ENCODE measurements around the gene PASK. TPM values are rescaled to one million over a fixed set of nuclear protein-coding genes. Genes with fewer than 3 reads are reported as not detected.

The PASK gene
- total and polyA plus RNA-seq, 2 donors from 2014 or later = 3.1 to 26.0 TPM

GRCh38 chr2:241072151-241072550 is 77.1 kb downstream of the PASK start:
- peaks cover 0 to 13% (median 6%) of the 10 kb centered on the region in 3 donors for H3K36me3 ChIP-seq (ENCODE audit: control insufficient read depth in 2 of 3, insufficient read depth in 3 of 3, low read length in 3 of 3)
- TF ChIP-seq CTCF (IDR thresholded peaks at IDR 0.05; ENCODE audit: borderline replicate concordance, extremely low read depth, insufficient read depth) = no peak
- no peak overlapping the region for H3K27ac ChIP-seq (ENCODE audit: low read depth in 2 of 2, low read length in 2 of 2)
- no peaks in the 10 kb centered on the region for H3K9me3 ChIP-seq (ENCODE audit: control insufficient read depth in 2 of 3, insufficient read depth in 1 of 3, low read length in 3 of 3)
- no peaks in the 10 kb centered on the region for H3K4me1 ChIP-seq (ENCODE audit: control insufficient read depth in 2 of 3, insufficient read depth in 2 of 3, low read depth in 1 of 3, low read length in 3 of 3)
- intact Hi-C loops (cut with DNase I) = no loop called here
- DNase-seq (peak in 1 of 5 donors; percentile 56), FAIRE-seq (no peak)
- no peak overlapping the region for H3K9ac ChIP-seq (ENCODE audit: low read length in 3 of 3)
- H3K27me3 ChIP-seq (ENCODE audit: control insufficient read depth, insufficient read depth, low read length) = no peaks in the 10 kb centered on the region
- no peak overlapping the region for H3K4me3 ChIP-seq (ENCODE audit: low read length in 3 of 3)

- H3K36me3 ChIP-seq (ENCODE audit: control insufficient read depth in 2 of 3, insufficient read depth in 3 of 3, low read length in 3 of 3) = peaks cover 0 to 13% (median 6%) of the 10 kb centered on the region in 3 donors
- H3K4me1 ChIP-seq (ENCODE audit: control insufficient read depth in 2 of 3, insufficient read depth in 2 of 3, low read depth in 1 of 3, low read length in 3 of 3) = no peaks in the 10 kb centered on the region
- FAIRE-seq (no peak), DNase-seq (peak in 1 of 5 donors; percentile 69)
- H3K27me3 ChIP-seq (ENCODE audit: control insufficient read depth, insufficient read depth, low read length) = no peaks in the 10 kb centered on the region
- no peaks in the 10 kb centered on the region for H3K9me3 ChIP-seq (ENCODE audit: control insufficient read depth in 2 of 3, insufficient read depth in 1 of 3, low read length in 3 of 3)
- H3K4me3 ChIP-seq (ENCODE audit: low read length in 3 of 3) = no peak overlapping the region
- no peak overlapping the region for H3K9ac ChIP-seq (ENCODE audit: low read length in 3 of 3)
- intact Hi-C loops (cut with DNase I) = no loop called here
- no peak for TF ChIP-seq CTCF (IDR thresholded peaks at IDR 0.05; ENCODE audit: borderline replicate concordance, extremely low read depth, insufficient read depth)
- no peak overlapping the region for H3K27ac ChIP-seq (ENCODE audit: low read depth in 2 of 2, low read length in 2 of 2)
Observed at GRCh38 chr2:241071677-241072111, 77.6 kb downstream of the PASK start.

GRCh38 chr2:241070811-241071676 is 78.2 kb downstream of the PASK start:
- peak in 1 of 5 donors; percentile 71 for DNase-seq
- no peak for FAIRE-seq

More at GRCh38 chr2:241070811-241071676, 78.2 kb downstream of the PASK start:
- peaks cover 0 to 13% (median 6%) of the 10 kb centered on the region in 3 donors for H3K36me3 ChIP-seq (ENCODE audit: control insufficient read depth in 2 of 3, insufficient read depth in 3 of 3, low read length in 3 of 3)
- H3K9ac ChIP-seq (ENCODE audit: low read length in 3 of 3) = no peak overlapping the region
- intact Hi-C loops (cut with DNase I) = no loop called here
- H3K27me3 ChIP-seq (ENCODE audit: control insufficient read depth, insufficient read depth, low read length) = no peaks in the 10 kb centered on the region
- no peak overlapping the region for H3K27ac ChIP-seq (ENCODE audit: low read depth in 2 of 2, low read length in 2 of 2)
- no peak for TF ChIP-seq CTCF (IDR thresholded peaks at IDR 0.05; ENCODE audit: borderline replicate concordance, extremely low read depth, insufficient read depth)
- H3K4me1 ChIP-seq (ENCODE audit: control insufficient read depth in 2 of 3, insufficient read depth in 2 of 3, low read depth in 1 of 3, low read length in 3 of 3) = no peaks in the 10 kb centered on the region
- no peaks in the 10 kb centered on the region for H3K9me3 ChIP-seq (ENCODE audit: control insufficient read depth in 2 of 3, insufficient read depth in 1 of 3, low read length in 3 of 3)
- no peak overlapping the region for H3K4me3 ChIP-seq (ENCODE audit: low read length in 3 of 3)

All from kidney (tissue), 14 donors.